NCI-H524 (cell line): ENCODE data around the gene CCDC18.
"Not testable (repeated sequence)": the region's sequence is repeated elsewhere in the genome, so short reads cannot be mapped to it uniquely, and the experiment has no call there.

Experiments used
- DNase-seq, 2 experiments: peaks; one replicate each; lab custom pipeline; 2025; lab: John Stamatoyannopoulos, UW

Gene CCDC18, protein sequence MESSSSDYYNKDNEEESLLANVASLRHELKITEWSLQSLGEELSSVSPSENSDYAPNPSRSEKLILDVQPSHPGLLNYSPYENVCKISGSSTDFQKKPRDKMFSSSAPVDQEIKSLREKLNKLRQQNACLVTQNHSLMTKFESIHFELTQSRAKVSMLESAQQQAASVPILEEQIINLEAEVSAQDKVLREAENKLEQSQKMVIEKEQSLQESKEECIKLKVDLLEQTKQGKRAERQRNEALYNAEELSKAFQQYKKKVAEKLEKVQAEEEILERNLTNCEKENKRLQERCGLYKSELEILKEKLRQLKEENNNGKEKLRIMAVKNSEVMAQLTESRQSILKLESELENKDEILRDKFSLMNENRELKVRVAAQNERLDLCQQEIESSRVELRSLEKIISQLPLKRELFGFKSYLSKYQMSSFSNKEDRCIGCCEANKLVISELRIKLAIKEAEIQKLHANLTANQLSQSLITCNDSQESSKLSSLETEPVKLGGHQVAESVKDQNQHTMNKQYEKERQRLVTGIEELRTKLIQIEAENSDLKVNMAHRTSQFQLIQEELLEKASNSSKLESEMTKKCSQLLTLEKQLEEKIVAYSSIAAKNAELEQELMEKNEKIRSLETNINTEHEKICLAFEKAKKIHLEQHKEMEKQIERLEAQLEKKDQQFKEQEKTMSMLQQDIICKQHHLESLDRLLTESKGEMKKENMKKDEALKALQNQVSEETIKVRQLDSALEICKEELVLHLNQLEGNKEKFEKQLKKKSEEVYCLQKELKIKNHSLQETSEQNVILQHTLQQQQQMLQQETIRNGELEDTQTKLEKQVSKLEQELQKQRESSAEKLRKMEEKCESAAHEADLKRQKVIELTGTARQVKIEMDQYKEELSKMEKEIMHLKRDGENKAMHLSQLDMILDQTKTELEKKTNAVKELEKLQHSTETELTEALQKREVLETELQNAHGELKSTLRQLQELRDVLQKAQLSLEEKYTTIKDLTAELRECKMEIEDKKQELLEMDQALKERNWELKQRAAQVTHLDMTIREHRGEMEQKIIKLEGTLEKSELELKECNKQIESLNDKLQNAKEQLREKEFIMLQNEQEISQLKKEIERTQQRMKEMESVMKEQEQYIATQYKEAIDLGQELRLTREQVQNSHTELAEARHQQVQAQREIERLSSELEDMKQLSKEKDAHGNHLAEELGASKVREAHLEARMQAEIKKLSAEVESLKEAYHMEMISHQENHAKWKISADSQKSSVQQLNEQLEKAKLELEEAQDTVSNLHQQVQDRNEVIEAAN (N-terminal part only)

DNA sequence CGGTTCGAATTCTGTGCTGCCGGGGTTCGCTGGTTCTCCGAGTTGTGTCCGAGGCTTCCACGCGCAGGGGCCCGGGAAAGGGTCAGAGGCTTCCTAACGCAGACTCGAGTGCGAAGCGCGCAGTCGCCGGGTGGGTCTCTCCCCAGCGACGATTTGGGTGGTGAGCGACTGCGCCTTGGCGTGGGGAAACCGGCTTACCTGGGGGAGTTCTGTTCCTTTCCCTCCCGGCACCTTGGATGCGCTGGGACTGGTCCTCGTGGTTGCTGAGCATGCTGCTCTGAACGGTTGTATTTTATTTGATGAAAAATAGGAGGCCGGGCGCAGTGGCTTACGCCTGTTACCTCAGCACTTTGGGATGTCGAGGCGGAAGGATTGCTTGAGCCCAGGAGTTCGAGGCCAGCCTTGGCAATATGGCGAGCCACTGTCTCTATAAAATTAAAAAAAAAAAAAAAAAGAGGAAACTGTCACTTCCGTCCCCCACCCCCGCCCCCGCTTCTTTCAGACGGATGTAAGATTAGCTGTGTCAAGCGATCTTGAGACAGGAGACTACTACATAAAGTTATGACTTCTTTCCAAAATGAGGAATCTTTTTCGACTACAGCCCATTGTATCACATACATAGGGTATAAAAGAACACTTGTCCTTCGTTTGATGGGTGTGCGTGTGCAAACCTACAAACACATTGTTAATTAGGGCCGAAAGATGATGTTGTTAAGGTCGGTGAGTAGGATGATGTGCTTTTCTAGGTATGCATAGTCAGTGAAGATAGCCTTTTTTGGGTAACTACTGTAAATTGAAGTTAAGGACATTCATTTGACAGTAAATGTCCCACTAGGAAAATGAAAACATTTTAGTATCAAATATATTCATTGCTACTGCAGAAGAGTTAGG, at the start of gene CCDC18:
TSS of gene CCDC18 (plus strand) at position 2 of the 891 bp plus-strand sequence. CDS start 2,638 bp downstream, outside the sequence.
- no peak for DNase-seq

DNA sequence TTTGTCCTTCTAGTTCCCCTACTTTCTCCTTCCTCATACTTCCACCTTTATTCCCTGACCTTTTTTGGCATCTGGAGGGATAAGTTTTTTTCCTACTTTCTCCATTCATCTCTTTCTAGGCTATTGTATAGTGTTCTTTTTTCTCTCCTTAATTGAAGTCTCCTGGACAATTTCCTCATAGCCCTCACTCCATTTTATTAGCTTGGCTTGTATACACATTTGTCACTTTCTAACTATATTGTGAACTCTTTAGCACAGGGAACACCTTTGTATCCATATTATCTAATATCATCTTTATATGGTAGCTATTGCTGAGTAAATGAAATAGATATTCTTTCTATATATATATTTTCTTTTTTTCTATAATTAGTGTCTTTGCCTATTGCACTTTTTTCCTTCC, 47.9 kb upstream of the CCDC18 start:
- no peak for DNase-seq

DNA sequence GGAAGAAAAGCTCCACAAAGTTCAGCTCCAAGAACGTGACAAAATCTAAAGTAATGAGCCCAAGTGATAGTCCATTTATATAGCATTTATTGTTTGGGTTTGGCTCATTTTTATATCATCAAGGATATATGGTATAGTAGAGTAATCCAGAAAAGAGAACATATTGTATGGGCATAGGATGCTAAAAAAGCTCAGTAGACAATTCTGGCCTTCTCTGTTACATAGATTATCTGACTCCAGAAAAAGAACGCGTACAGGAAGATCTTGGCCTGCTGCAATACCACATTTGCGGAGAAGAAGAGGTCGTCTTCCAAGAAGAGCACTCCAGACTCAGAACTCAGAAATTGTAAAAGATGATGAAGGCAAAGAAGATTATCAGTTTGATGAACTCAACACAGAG, 44.1 kb upstream of the CCDC18 start:
- DNase-seq = no peak

DNA sequence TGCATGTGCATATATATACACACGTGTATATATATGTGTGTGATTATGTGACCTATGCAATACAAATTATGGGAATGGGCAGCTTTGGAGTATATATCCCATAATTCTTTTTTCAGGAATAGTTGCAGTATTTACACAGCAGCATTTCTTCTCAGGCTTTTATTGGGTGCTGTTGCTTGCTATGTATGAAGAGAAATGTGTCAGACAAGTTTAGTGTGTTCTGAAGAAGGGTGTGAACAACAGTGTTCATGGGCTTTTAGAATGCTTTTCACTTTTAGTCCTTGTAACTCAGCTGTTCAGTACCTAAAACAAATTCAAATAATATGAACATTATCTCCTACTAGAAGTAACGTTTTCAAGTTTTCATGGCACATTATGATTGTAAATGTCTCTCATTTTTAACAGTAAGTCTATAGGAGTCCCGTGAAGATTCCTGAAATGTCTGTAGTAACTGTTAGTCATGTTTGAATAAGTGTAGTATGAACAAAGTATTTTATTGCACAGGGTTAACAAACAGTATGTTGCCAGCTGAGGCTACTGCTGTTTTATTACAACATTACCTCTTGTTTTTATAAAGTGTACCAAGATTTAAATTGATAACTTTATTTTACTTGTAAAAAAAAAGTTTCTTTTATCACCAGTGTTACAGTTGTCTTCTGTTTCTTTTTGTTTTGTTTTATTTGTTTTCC, 42.8 kb upstream of the CCDC18 start:
- DNase-seq = no peak

DNA sequence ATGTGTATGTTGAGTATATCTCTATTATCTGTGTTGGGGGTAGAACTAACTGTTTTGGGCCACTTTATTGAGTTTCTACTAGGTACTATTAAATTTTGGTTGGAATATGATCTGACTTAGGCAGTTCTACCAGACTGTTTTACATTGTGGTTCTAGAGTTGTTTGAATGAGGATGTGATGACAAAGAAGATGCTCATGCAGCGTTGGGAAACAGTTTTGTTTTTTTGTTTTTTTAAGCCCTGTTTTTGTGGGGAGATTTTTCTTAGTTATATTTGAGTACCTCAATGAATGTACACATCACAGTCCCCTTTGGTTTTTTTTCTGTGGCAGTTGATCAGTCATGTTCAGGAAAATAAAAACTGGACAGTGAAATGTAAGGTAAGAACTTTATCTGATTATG, 40.4 kb upstream of the CCDC18 start:
- DNase-seq = no peak

GRCh38 chr1:93142161-93142560, 38.4 kb upstream of the CCDC18 start:
- no peak for DNase-seq

- no peak for DNase-seq
Measured at GRCh38 chr1:93143136-93143535, 37.4 kb upstream of the CCDC18 start.

- DNase-seq = no peak
Measured at GRCh38 chr1:93143769-93144168, 36.8 kb upstream of the CCDC18 start.

DNA sequence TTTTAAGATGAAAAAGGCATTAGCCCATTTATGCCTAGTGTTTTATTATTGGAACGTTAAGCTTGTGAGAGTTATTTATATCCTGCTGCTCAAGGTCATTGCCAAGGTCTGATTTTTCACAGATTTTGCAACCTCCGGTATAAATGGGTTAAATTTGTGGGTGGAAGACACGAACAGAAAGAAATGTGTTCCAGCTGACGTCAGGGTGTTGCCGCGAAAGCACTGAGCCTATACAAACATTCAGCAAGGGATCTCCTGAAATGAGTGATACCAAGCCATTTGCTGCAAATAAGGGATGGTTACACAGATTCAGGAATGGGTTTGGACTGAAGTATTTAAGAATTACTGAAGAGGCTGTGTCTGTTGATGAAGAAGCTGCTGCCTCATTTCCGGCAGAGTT, 32.5 kb upstream of the CCDC18 start:
- no peak for DNase-seq

DNA sequence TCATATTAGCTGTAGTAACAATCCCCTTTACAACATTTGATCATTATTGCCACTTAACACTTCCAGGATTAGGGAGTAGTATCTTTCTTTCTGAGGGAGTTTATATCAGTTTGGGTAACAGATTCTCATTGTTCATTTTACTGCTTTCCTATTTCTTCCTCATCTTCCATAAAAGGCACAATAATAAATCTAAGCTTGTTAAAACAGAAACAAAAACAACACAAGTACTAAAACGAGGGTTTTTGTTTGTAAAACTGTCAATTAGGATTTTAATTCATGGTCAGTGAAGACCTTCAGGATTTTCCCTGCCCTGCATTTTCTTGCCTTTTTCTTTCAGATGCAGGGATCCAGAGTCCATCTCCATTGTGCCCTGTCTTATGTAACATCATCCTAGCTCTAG, 29.8 kb upstream of the CCDC18 start:
- no peak for DNase-seq

GRCh38 chr1:93151474-93151873, 29.1 kb upstream of the CCDC18 start:
- no peak for DNase-seq

GRCh38 chr1:93152835-93153234, 27.7 kb upstream of the CCDC18 start:
- DNase-seq = no peak

- no peak for DNase-seq
Measured at GRCh38 chr1:93154898-93155297, 25.6 kb upstream of the CCDC18 start.

- DNase-seq = no peak
Measured at GRCh38 chr1:93155335-93155734, 25.2 kb upstream of the CCDC18 start.

DNA sequence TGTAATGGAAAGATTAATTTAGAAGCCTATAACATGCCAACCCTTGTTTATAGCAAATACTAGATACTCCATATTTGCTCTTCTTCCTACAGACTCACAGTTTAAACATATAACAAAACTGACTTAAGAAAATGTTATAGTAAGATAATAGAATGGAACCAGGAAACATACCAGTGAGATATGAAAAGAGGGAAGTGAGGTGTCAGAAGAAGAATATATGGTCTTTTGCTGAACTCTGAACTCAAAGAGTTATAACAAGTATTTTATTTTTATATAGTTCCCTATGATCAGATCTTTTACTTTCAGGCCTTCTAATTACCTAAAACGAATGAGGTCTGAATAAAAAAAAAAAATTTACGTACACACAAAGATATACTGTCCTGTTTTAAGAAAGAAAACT, 21.2 kb upstream of the CCDC18 start:
- DNase-seq = no peak

DNA sequence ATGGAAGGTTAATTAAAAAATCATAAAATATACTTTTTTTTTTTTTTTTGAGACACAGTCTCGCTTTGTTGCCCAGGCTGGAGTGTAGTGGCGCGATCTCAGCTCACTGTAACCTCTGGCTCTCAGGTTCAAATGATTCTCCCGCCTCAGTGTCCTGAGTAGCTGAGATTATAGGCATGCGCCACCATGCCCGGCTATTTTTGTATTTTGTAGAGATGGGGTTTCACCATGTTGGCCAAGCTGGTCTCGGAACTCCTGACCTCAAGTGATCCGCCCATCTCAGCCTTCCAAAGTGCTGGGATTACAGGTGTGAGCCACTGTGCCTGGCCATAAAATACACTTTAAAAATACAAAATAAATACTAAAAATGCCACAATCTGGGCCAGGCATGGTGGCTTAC, 17.2 kb upstream of the CCDC18 start:
- not testable (repeated sequence) for DNase-seq

DNA sequence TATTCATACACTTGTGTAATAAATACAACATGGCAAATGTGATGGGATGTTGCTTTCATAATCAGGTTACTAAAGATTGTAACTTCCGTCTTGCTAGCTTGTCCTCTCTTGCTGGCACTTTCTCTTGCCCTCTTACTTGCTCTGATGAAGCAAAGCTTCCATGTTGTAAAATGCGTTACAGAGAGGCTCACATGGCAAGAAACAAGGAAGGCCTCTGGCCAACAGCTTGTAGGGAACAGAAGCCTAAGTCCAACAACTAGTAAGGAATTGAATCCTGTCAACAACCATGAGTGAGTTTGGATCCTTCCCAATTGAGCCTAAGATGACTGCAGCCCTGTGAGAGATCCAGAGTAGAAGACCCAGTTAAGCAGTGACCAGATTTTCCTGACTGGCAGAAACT, 15.7 kb upstream of the CCDC18 start:
- no peak for DNase-seq

- DNase-seq = not testable (repeated sequence)
Measured at GRCh38 chr1:93165895-93166294, 14.6 kb upstream of the CCDC18 start.

GRCh38 chr1:93167006-93167405, 13.5 kb upstream of the CCDC18 start:
- DNase-seq = no peak

- not testable (repeated sequence) for DNase-seq
Measured at GRCh38 chr1:93170141-93170678, 10.3 kb upstream of the CCDC18 start.
